Erythroblast (primary cell): ENCODE results near the gene OLFML2A.

ENCODE experiments used
- GATA1 ChIP-seq: IDR thresholded peaks from 2 replicates; pipeline ENCODE4 v1.6.1; 2011; ENCODE audit warnings: low read depth, mild to moderate bottlenecking, control low read depth, low read length, moderate library complexity
- POLR2A ChIP-seq: IDR thresholded peaks from 2 replicates; pipeline ENCODE4 v1.6.1; 2011; ENCODE audit warnings: mild to moderate bottlenecking, low read length

- TF ChIP-seq POLR2A (no peak), GATA1 (no peak)
Measured at GRCh38 chr9:124790801-124791505, 14.0 kb downstream of the OLFML2A start.
